Upper lobe of right lung (tissue), 1 donor: ENCODE data around the gene FMOD. TPM values are rescaled to one million over a fixed set of nuclear protein-coding genes. Genes with fewer than 3 reads are reported as not detected.

Experiments
- ATAC-seq: fragments of 200-7000 bp; cut with Tn5 transposase; one replicate; pipeline ENCODE4 v1.9.1; 2020; ENCODE audit warnings: mild to moderate bottlenecking, moderate library complexity
- DNase-seq: peaks from one replicate; pipeline ENCODE4 v3.0.0-alpha.2; 2020
- H3K27ac ChIP-seq: fragments of 200-600 bp; one replicate; pipeline ENCODE4 v1.8.0; 2022
- H3K27me3 ChIP-seq: fragments of 200-600 bp; one replicate; pipeline ENCODE4 v1.8.0; 2022; ENCODE audit warnings: mild to moderate bottlenecking
- H3K36me3 ChIP-seq: fragments of 200-600 bp; one replicate; pipeline ENCODE4 v1.8.0; 2022
- H3K4me1 ChIP-seq: fragments of 200-600 bp; one replicate; pipeline ENCODE4 v1.8.0; 2022
- H3K4me3 ChIP-seq: fragments of 200-600 bp; one replicate; pipeline ENCODE4 v1.8.0; 2022; ENCODE audit warnings: mild to moderate bottlenecking
- H3K9me3 ChIP-seq: fragments of 200-600 bp; one replicate; pipeline ENCODE4 v1.8.0; 2022
- intact Hi-C: fragments of 100-400 bp; cut with DNase I; formaldehyde crosslinking; loops from one replicate; pipeline ENCODE4 v1.11.0; 2022
- total RNA-seq: library from RNA; stranded (reverse); fragmentation: NEBNext Ultra II Directional; extraction: Animal tissue kit (Norgen Biotek cat#: 25700); gene quantifications from one replicate; pipeline ENCODE4 v1.2.1, GENCODE V29; 2021
- TF ChIP-seq, protein P1 (sequence below): fragments of 200-600 bp; IDR thresholded peaks from one replicate; pipeline ENCODE4 v1.8.0; 2022; ENCODE audit warnings: antibody characterized with exemption
- donor health status: DM: no; HTN: yes; CAD: no; lungs with severe emphysema.

FMOD gene
- total RNA-seq, 1 donor from 2014 or later, result 45.1 TPM

DNA sequence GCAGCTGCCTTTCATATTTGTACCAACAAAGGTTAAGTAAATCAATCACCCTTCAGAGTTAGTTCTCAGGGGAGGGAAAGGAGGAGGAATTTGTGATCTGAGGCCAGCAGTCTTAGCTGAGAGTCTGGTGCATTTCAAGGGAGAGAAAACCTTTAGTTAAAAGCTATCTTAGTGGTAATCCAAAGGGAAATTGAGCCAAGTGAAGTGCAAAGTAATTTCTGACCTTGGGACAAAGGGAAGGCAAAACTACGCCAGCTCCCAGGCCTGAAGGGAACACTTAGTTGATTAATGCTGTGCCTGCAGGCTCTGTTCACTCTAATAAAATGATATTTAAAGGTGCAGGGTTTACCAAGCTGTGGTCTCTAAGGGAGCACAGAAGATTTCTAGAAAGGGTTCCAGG, 23.1 kb upstream of the FMOD start:
- Histone ChIP-seq H3K27ac (no peak overlapping the region), H3K4me1 (peaks cover 20% of the 10 kb centered on the region), H3K27me3 (no peaks in the 10 kb centered on the region), H3K9me3 (no peaks in the 10 kb centered on the region), H3K36me3 (no peaks in the 10 kb centered on the region), H3K4me3 (no peak overlapping the region)
- DNase-seq (no peak), ATAC-seq (no peak)
- TF ChIP-seq, protein P1, sequence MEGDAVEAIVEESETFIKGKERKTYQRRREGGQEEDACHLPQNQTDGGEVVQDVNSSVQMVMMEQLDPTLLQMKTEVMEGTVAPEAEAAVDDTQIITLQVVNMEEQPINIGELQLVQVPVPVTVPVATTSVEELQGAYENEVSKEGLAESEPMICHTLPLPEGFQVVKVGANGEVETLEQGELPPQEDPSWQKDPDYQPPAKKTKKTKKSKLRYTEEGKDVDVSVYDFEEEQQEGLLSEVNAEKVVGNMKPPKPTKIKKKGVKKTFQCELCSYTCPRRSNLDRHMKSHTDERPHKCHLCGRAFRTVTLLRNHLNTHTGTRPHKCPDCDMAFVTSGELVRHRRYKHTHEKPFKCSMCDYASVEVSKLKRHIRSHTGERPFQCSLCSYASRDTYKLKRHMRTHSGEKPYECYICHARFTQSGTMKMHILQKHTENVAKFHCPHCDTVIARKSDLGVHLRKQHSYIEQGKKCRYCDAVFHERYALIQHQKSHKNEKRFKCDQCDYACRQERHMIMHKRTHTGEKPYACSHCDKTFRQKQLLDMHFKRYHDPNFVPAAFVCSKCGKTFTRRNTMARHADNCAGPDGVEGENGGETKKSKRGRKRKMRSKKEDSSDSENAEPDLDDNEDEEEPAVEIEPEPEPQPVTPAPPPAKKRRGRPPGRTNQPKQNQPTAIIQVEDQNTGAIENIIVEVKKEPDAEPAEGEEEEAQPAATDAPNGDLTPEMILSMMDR, result no peak
- intact Hi-C loops, result no loop called here

DNA sequence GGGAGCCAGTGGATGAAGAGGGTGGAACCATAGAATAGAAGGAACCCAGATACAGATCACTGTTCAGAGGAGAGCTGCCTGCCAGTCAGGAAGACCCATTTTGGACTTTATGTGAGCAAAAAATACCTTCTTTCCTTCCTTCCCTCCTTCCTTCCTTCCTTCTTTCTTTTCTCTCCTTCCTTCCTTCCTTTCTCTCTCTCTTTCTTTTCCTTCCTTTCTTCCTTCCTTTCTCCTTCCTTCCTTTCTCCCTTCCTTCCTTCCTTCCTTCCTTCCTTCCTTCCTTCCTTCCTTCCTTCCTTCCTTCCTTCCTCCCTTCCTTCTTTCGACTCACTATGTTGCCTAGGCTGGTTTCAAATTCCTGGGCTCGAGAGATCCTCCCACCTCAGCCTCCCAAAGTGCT, 22.1 kb upstream of the FMOD start:
- Histone ChIP-seq H3K27me3 (no peaks in the 10 kb centered on the region), H3K27ac (no peak overlapping the region), H3K9me3 (no peaks in the 10 kb centered on the region), H3K36me3 (no peaks in the 10 kb centered on the region), H3K4me1 (peaks cover 25% of the 10 kb centered on the region), H3K4me3 (no peak overlapping the region)
- TF ChIP-seq, protein P1, result no peak
- ATAC-seq, result no peak
- intact Hi-C loops, result no loop called here
- no peak for DNase-seq

DNA sequence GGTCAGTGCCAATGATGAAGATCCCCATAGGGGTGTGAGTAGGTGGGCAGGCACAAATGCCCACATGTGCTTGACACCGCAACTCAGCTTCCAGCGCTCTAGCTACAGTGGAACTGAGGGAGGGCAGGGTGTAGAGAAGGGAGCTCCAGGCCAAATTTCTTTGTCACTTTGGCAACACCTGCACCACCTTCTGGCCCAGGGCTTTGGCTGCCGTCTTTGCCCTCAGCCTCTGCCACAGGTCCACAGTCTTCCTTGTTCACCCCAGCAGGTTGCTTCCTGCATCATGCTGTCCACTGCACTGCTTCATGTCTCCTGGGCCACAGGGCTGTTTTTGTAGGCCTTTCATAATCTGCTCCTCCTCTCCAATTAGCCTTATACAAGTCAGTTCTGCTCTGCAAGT, 20.4 kb upstream of the FMOD start:
- no peak for ATAC-seq
- no peak for DNase-seq
- intact Hi-C loops, result no loop called here

DNA sequence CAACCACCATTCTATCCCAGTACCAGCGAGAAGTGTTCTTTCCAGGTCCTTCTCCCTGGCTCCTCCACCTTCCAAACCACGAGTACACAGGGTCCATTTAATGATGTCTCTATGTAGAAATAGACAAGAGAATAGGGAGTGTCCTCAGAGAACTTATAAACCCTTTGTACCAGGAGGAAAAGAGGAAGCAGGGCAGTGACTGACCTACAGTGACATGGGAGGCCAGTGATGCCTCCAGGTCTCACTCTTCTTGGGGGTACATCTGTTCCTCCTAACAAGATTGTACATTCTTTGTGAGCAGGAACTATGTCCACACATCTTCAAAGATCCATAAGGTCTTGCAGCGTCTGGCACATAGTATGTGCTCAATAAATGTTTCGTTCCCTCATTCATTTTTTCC, 18.7 kb upstream of the FMOD start:
- H3K27ac ChIP-seq, result peak overlapping the region; percentile 34

More for the DNA sequence above, 20.4 kb upstream of the FMOD start:
- TF ChIP-seq, protein P1, result no peak
- H3K36me3 ChIP-seq, result no peaks in the 10 kb centered on the region
- H3K9me3 ChIP-seq, result no peaks in the 10 kb centered on the region
- no peaks in the 10 kb centered on the region for H3K27me3 ChIP-seq
- H3K4me3 ChIP-seq, result no peak overlapping the region
- peaks cover 25% of the 10 kb centered on the region for H3K4me1 ChIP-seq
- H3K27ac ChIP-seq, result no peak overlapping the region

DNA sequence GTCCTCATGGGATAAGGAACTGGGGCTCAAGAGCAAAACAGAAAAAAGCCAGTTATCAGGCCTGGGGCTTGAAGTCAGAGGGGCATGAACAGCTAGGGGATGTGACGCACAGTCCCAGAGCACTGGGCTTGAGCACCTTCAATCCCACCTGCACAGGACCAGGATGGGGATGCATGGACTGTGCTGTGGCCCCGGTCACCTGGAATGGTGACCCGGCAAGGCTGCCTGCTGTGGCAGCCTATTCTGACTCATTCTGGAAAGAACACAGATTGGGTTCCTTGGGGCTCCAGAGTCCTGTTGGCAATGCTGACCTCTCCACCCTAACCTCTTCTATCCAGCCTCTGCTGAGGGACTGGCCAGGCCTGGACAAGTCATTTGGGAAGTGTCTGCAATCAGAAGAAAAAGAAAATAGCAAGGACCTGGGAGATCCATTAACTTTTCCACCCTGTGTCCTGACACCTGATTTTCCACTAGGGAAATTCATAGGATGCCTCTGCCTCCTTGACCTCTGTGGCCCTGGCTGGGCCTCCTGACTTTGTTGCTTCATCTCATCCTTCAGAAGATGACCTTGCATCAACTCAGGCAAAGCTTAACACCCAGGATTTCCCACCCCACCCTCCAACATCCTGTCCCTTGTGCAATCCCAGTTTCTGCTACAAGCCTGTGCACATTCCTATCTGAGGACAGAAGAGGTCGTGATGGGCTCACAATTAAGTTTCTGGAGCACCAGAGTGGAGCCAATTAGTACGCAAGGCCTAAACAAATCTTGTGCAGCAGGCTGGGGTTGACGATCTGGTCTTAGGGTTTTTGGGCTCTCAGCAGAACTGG, 17.9 kb upstream of the FMOD start:
- peaks cover 11% of the 10 kb centered on the region for H3K4me1 ChIP-seq
- peak; percentile 91 for ATAC-seq
- TF ChIP-seq, protein P1, result peak; percentile 45
- no peak overlapping the region for H3K4me3 ChIP-seq
- peak overlapping the region; percentile 34 for H3K27ac ChIP-seq
- no peaks in the 10 kb centered on the region for H3K9me3 ChIP-seq
- H3K27me3 ChIP-seq, result no peaks in the 10 kb centered on the region
- H3K36me3 ChIP-seq, result no peaks in the 10 kb centered on the region
- intact Hi-C loops, result no loop called here
- DNase-seq, result no peak

More for the DNA sequence above, 18.7 kb upstream of the FMOD start:
- intact Hi-C loops, result no loop called here
- peak; percentile 58 for ATAC-seq
- TF ChIP-seq, protein P1, result no peak
- no peaks in the 10 kb centered on the region for H3K36me3 ChIP-seq
- H3K4me1 ChIP-seq, result peaks cover 20% of the 10 kb centered on the region
- no peaks in the 10 kb centered on the region for H3K27me3 ChIP-seq
- H3K9me3 ChIP-seq, result no peaks in the 10 kb centered on the region
- no peak for DNase-seq
- H3K4me3 ChIP-seq, result no peak overlapping the region
